Smooth muscle cell (in vitro differentiated cells): ENCODE results near the gene RHBDL1. TPM values are rescaled to one million over a fixed set of nuclear protein-coding genes. Genes with fewer than 3 reads are reported as not detected.

Experiments
- DNase-seq: peaks from one replicate; lab custom pipeline; 2025; ENCODE audit not compliant: unreplicated experiment; lab: John Stamatoyannopoulos, UW
- H2AFZ ChIP-seq: fragments of 200-600 bp; sonication (generic); 2 replicates; pipeline ENCODE4 v1.6.0; 2016; ENCODE audit warnings: antibody characterized with exemption, low read depth, mild to moderate bottlenecking
- H3F3A ChIP-seq: fragments of 200-600 bp; sonication (generic); 2 replicates; pipeline ENCODE4 v1.6.0; 2017; ENCODE audit warnings: antibody characterized with exemption, low read depth
- H3K27ac ChIP-seq: fragments of 200-600 bp; sonication (generic); 2 replicates; pipeline ENCODE4 v1.5.1; 2016; ENCODE audit warnings: low read depth, mild to moderate bottlenecking
- H3K27me3 ChIP-seq: fragments of 200-600 bp; sonication (generic); 2 replicates; pipeline ENCODE4 v1.6.1; 2016; ENCODE audit warnings: low read depth, mild to moderate bottlenecking
- H3K36me3 ChIP-seq: fragments of 200-600 bp; sonication (generic); 2 replicates; pipeline ENCODE4 v1.5.1; 2016; ENCODE audit warnings: low read depth
- H3K4me1 ChIP-seq: fragments of 200-600 bp; sonication (generic); 2 replicates; pipeline ENCODE4 v1.5.1; 2016; ENCODE audit warnings: low read depth
- H3K4me2 ChIP-seq: fragments of 200-600 bp; sonication (generic); 2 replicates; pipeline ENCODE4 v1.6.0; 2016; ENCODE audit warnings: mild to moderate bottlenecking
- H3K4me3 ChIP-seq: fragments of 200-600 bp; sonication (generic); 2 replicates; pipeline ENCODE4 v1.5.1; 2016; ENCODE audit warnings: mild to moderate bottlenecking
- H3K79me2 ChIP-seq: fragments of 200-600 bp; sonication (generic); 2 replicates; pipeline ENCODE4 v1.6.0; 2016; ENCODE audit warnings: low read depth, mild to moderate bottlenecking
- H3K9ac ChIP-seq: fragments of 200-600 bp; sonication (generic); 2 replicates; pipeline ENCODE4 v1.6.0; 2016; ENCODE audit warnings: low read depth
- H3K9me3 ChIP-seq: fragments of 200-600 bp; sonication (generic); replicated peaks from 2 replicates; pipeline ENCODE4 v1.5.1; 2016; ENCODE audit warnings: low read depth
- H4K20me1 ChIP-seq: fragments of 200-600 bp; sonication (generic); 2 replicates; pipeline ENCODE4 v1.6.0; 2016; ENCODE audit warnings: low read depth
- WGBS: methylation state at CpG from one replicate; pipeline ENCODE4 v1.1.7; 2016; ENCODE audit warnings: low lambda C conversion rate; 5-methylcytosine and 5-hydroxymethylcytosine counted together
- polyA plus RNA-seq: library from polyadenylated mRNA; unstranded; fragments of >200 nt; fragmentation: Nextera tagmentation; extraction: Ambion mirVana; gene quantifications from 2 replicates; pipeline ENCODE4 v1.2.1, GENCODE V29; 2016
- total RNA-seq: library from RNA; depleted of rRNA; stranded (reverse); fragments of >200 nt; gene quantifications from 2 replicates; pipeline ENCODE4 v1.2.3, GENCODE V29; 2014
- TF ChIP-seq, protein P1 (sequence below): fragments of 200-600 bp; sonication (generic); IDR thresholded peaks from 2 replicates; pipeline ENCODE4 v1.5.1; 2017; ENCODE audit warnings: borderline replicate concordance, mild to moderate bottlenecking, antibody characterized with exemption; ENCODE audit not compliant: insufficient read depth, poor library complexity, severe bottlenecking

Gene RHBDL1
- total and polyA plus RNA-seq, 2 experiments from 2014 or later: 2.7 to 3.7 TPM

DNA sequence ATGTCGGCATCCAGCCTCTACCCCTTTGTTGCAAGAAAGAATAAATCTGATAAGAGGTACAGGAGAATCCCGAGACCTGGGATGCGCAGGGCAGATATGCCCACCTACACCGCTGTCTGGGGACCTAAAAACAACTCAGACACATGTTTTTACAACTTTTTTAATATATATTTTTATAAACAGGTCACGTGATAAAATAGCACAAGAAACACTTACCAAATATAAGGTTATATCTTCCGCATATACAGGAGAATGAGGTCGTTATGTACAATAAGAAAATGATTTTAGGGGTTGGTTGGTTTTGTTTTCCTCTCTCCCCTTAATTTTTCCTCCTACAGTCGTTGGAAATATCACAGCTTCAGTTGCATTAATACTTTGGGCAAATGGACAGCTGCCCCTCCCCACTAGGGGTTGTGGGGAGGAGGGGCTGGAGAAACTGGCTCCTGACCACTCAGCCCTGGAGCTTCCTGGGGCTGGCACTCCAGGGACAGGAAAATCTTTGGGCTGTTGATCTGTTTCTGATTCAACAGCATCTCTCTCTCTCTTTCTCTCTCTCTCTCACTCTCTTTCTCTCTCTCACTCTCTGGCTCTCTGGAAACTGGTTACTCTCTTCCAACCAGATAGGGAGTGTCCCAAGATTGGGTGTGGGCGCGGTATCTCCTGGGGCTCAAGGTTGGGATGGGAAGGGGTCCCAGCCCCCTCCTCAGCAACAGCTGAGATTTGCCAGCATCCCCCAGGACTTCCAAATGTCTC, 17.1 kb downstream of the RHBDL1 start:
- H3K9me3 ChIP-seq: no peaks in the 10 kb centered on the region
- no peak for DNase-seq
- WGBS: 77% methylated on average over 10 of the region's 10 CpGs
- peaks cover 10% of the 10 kb centered on the region for H3K79me2 ChIP-seq
- no peak overlapping the region for H2AFZ ChIP-seq
- H3F3A ChIP-seq: no peaks in the 10 kb centered on the region
- peaks cover 58% of the 10 kb centered on the region for H3K27me3 ChIP-seq
- H3K4me2 ChIP-seq: no peak overlapping the region
- H3K4me3 ChIP-seq: no peak overlapping the region
- H4K20me1 ChIP-seq: no peaks in the 10 kb centered on the region
- H3K9ac ChIP-seq: no peak overlapping the region
- TF ChIP-seq, protein P1, sequence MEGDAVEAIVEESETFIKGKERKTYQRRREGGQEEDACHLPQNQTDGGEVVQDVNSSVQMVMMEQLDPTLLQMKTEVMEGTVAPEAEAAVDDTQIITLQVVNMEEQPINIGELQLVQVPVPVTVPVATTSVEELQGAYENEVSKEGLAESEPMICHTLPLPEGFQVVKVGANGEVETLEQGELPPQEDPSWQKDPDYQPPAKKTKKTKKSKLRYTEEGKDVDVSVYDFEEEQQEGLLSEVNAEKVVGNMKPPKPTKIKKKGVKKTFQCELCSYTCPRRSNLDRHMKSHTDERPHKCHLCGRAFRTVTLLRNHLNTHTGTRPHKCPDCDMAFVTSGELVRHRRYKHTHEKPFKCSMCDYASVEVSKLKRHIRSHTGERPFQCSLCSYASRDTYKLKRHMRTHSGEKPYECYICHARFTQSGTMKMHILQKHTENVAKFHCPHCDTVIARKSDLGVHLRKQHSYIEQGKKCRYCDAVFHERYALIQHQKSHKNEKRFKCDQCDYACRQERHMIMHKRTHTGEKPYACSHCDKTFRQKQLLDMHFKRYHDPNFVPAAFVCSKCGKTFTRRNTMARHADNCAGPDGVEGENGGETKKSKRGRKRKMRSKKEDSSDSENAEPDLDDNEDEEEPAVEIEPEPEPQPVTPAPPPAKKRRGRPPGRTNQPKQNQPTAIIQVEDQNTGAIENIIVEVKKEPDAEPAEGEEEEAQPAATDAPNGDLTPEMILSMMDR: no peak
- peaks cover 12% of the 10 kb centered on the region for H3K4me1 ChIP-seq
- H3K27ac ChIP-seq: no peak overlapping the region
- H3K36me3 ChIP-seq: no peaks in the 10 kb centered on the region

DNA sequence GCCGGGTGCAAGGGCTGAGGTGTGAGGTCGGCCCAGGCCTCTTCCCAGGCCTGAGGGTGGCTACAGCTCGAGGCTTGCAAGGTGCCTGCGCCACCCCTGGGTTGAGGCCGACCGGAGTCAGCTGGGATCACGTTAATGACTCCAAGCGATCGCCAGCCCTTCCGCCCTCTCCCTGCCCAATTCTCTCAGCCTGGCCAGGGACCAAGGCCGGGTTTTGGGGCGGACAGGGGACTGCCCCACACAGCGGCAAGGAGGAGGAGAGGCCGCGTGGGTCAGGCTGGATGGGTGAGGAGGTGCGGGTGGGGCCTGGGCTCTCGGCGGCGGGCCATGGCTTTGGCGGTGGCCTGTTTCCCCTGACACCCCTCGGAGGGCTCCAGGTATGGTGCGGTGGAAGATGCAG, 17.9 kb downstream of the RHBDL1 start:
- no peaks in the 10 kb centered on the region for H3K36me3 ChIP-seq
- no peaks in the 10 kb centered on the region for H3K9me3 ChIP-seq
- no peak overlapping the region for H3K4me2 ChIP-seq
- peaks cover 10% of the 10 kb centered on the region for H3K79me2 ChIP-seq
- peaks cover 12% of the 10 kb centered on the region for H3K4me1 ChIP-seq
- TF ChIP-seq, protein P1: no peak
- 57% methylated on average over 19 of the region's 22 CpGs for WGBS
- no peaks in the 10 kb centered on the region for H3F3A ChIP-seq
- H3K27ac ChIP-seq: no peak overlapping the region
- no peak overlapping the region for H2AFZ ChIP-seq
- no peak overlapping the region for H3K9ac ChIP-seq
- no peak overlapping the region for H3K4me3 ChIP-seq
- H4K20me1 ChIP-seq: no peaks in the 10 kb centered on the region
- H3K27me3 ChIP-seq: peaks cover 62% of the 10 kb centered on the region
- no peak for DNase-seq

DNA sequence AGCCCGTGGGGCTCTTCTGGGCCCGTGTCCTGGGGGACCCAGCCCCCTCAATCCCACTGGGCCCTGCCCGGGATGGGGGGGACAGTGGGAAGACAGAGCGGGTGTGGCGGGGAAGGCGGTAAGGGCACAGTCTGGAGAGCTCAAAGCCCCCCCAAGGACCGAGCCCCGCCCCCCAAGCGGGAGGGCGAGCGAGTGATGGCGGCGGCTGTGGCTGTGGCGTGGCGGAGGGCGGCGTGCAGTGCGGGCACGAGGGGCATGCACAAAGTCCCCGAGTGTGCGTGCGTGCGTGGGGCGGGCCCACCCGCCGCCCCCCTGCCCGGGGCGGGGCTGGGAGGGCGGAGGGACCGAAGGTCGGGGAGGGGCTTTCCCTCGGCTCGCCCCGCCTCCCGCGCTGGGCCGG, 18.3 kb downstream of the RHBDL1 start:
- Histone ChIP-seq H3K27ac (no peak overlapping the region), H3K4me1 (peaks cover 12% of the 10 kb centered on the region), H4K20me1 (no peaks in the 10 kb centered on the region), H3K4me2 (no peak overlapping the region), H3F3A (no peaks in the 10 kb centered on the region), H2AFZ (no peak overlapping the region), H3K36me3 (no peaks in the 10 kb centered on the region), H3K27me3 (peaks cover 65% of the 10 kb centered on the region), H3K9me3 (no peaks in the 10 kb centered on the region), H3K9ac (no peak overlapping the region), H3K4me3 (no peak overlapping the region), H3K79me2 (peaks cover 10% of the 10 kb centered on the region)
- 11% methylated on average over 11 of the region's 37 CpGs for WGBS
- DNase-seq: no peak
- TF ChIP-seq, protein P1: no peak
